HFFc6 (cell line): ENCODE data around the gene FAM13A. TPM values are rescaled to one million over a fixed set of nuclear protein-coding genes. Genes with fewer than 3 reads are reported as not detected.

Experiments
- DNase-seq: peaks from one replicate; pipeline ENCODE4 v3.0.0-alpha.2; 2018
- H3K27ac Mint-ChIP-seq: 2 replicates; pipeline ENCODE4 v1.8.0; 2020; ENCODE audit warnings: mild to moderate bottlenecking, mixed read lengths
- H3K27me3 Mint-ChIP-seq: 2 replicates; pipeline ENCODE4 v1.8.0; 2021; ENCODE audit warnings: mild to moderate bottlenecking, moderate library complexity, mixed read lengths; ENCODE audit not compliant: insufficient read depth
- H3K36me3 Mint-ChIP-seq: 2 replicates; pipeline ENCODE4 v1.8.0; 2021; ENCODE audit warnings: low read depth, mixed read lengths
- H3K4me1 Mint-ChIP-seq: 2 replicates; pipeline ENCODE4 v1.8.0; 2020; ENCODE audit warnings: low read depth, mixed read lengths
- H3K4me3 Mint-ChIP-seq: 2 replicates; pipeline ENCODE4 v1.8.0; 2020; ENCODE audit warnings: mild to moderate bottlenecking, moderate library complexity, mixed read lengths
- H3K9me3 Mint-ChIP-seq: 2 replicates; pipeline ENCODE4 v1.8.0; 2020; ENCODE audit warnings: mild to moderate bottlenecking, mixed read lengths
- CTCF ChIP-seq: fragments of 200-600 bp; sonication (generic); IDR thresholded peaks from 2 replicates; pipeline ENCODE4 v1.5.0; 2021; ENCODE audit warnings: antibody characterized with exemption, mild to moderate bottlenecking
- total RNA-seq, 6 experiments: library from RNA; stranded (reverse); fragmentation: NEBNext Ultra II Directional; extraction: Animal tissue kit (Norgen Biotek cat#: 25700); gene quantifications; 2 replicates in 1 of 6; 3 replicates in 5 of 6; pipeline ENCODE4 v1.2.3, GENCODE V29; 2021

Gene FAM13A
- total RNA-seq, 6 experiments from 2014 or later: 8.0 to 11.2 (median 9.7) TPM

GRCh38 chr4:88720451-88721428 lies 336.2 kb downstream of the FAM13A start:
- H3K36me3 Mint-ChIP-seq: peaks cover 38% of the 10 kb centered on the region
- no peak overlapping the region for H3K4me3 Mint-ChIP-seq
- H3K9me3 Mint-ChIP-seq: peaks cover 9% of the 10 kb centered on the region
- peaks cover 10% of the 10 kb centered on the region for H3K4me1 Mint-ChIP-seq
- H3K27ac Mint-ChIP-seq: no peak overlapping the region
- DNase-seq: no peak
- H3K27me3 Mint-ChIP-seq: no peaks in the 10 kb centered on the region; the same call in none of the 2 replicates
- no peak for TF ChIP-seq CTCF

- no peak for TF ChIP-seq CTCF
- no peak for DNase-seq
- Mint-ChIP-seq H3K4me3 (no peak overlapping the region), H3K27ac (peak overlapping the region; percentile 42; the same call in 1 of the 2 replicates), H3K36me3 (peaks cover 42% of the 10 kb centered on the region), H3K9me3 (peaks cover 9% of the 10 kb centered on the region), H3K27me3 (no peaks in the 10 kb centered on the region; the same call in none of the 2 replicates), H3K4me1 (peaks cover 9% of the 10 kb centered on the region)
These were observed 337.6 kb downstream of the FAM13A start for GRCh38 chr4:88719381-88719780.

GRCh38 chr4:88718098-88718497 lies 338.9 kb downstream of the FAM13A start:
- Mint-ChIP-seq H3K4me1 (peaks cover 13% of the 10 kb centered on the region), H3K4me3 (no peak overlapping the region), H3K27me3 (no peaks in the 10 kb centered on the region; the same call in none of the 2 replicates), H3K27ac (no peak overlapping the region), H3K9me3 (peaks cover 9% of the 10 kb centered on the region), H3K36me3 (peaks cover 42% of the 10 kb centered on the region)
- DNase-seq: no peak
- no peak for TF ChIP-seq CTCF

- TF ChIP-seq CTCF: no peak
- H3K4me3 Mint-ChIP-seq: no peak overlapping the region
- peaks cover 5% of the 10 kb centered on the region for H3K4me1 Mint-ChIP-seq
- no peak overlapping the region for H3K27ac Mint-ChIP-seq
- no peaks in the 10 kb centered on the region for H3K27me3 Mint-ChIP-seq
- H3K36me3 Mint-ChIP-seq: peaks cover 46% of the 10 kb centered on the region
- H3K9me3 Mint-ChIP-seq: peaks cover 9% of the 10 kb centered on the region
- DNase-seq: no peak
These were observed 343.2 kb downstream of the FAM13A start for GRCh38 chr4:88713782-88714181.

GRCh38 chr4:88709989-88710388 lies 347.0 kb downstream of the FAM13A start:
- Mint-ChIP-seq H3K4me1 (peaks cover 32% of the 10 kb centered on the region), H3K27me3 (peaks cover 2% of the 10 kb centered on the region; the same call in 1 of the 2 replicates), H3K4me3 (no peak overlapping the region), H3K9me3 (no peaks in the 10 kb centered on the region), H3K36me3 (peaks cover 14% of the 10 kb centered on the region), H3K27ac (no peak overlapping the region)
- no peak for DNase-seq
- TF ChIP-seq CTCF: no peak
